ENCODE results near the gene POU4F2.
"Not testable (repeated sequence)": the region's sequence is repeated elsewhere in the genome, so short reads cannot be mapped to it uniquely, and the experiment has no call there.

The POU4F2 gene

GRCh38 chr4:146650034-146650433 lies 11.3 kb downstream of the POU4F2 start:
- TF ChIP-seq CTCF (IDR thresholded peaks at IDR 0.05; ENCODE audit: insufficient read depth, low read length, missing control alignments): no peak
- no peak overlapping the region for H3K4me3 ChIP-seq (ENCODE audit: low read depth, low read length)
- POLR2A ChIA-PET: no interaction called here
- no peak for DNase-seq (ENCODE audit: low read depth, low spot score)
- CTCF ChIA-PET: no interaction called here

GRCh38 chr4:146654687-146655520 lies 16.2 kb downstream of the POU4F2 start:
- CTCF ChIA-PET: no interaction called here
- POLR2A ChIA-PET: no interaction called here
- peak overlapping the region; percentile 48 for H3K4me3 ChIP-seq (ENCODE audit: low read depth, low read length)
- no peak for DNase-seq (ENCODE audit: low read depth, low spot score)
- no peak for TF ChIP-seq CTCF (IDR thresholded peaks at IDR 0.05; ENCODE audit: insufficient read depth, low read length, missing control alignments)

GRCh38 chr4:146655521-146655856 lies 16.8 kb downstream of the POU4F2 start:
- peak overlapping the region; percentile 48 for H3K4me3 ChIP-seq (ENCODE audit: low read depth, low read length)
- ChIA-PET POLR2A (no interaction called here), CTCF (no interaction called here)
- no peak for DNase-seq (ENCODE audit: low read depth, low spot score)
- no peak for TF ChIP-seq CTCF (IDR thresholded peaks at IDR 0.05; ENCODE audit: insufficient read depth, low read length, missing control alignments)

- ChIA-PET CTCF (no interaction called here), POLR2A (no interaction called here)
- no peak for TF ChIP-seq CTCF (IDR thresholded peaks at IDR 0.05; ENCODE audit: insufficient read depth, low read length, missing control alignments)
- H3K4me3 ChIP-seq (ENCODE audit: low read depth, low read length): no peak overlapping the region
- no peak for DNase-seq (ENCODE audit: low read depth, low spot score)
Observed at GRCh38 chr4:146661367-146661766, 22.7 kb downstream of the POU4F2 start.

GRCh38 chr4:146663968-146664311 lies 25.2 kb downstream of the POU4F2 start:
- DNase-seq (ENCODE audit: low read depth, low spot score); H3K4me3 ChIP-seq (ENCODE audit: low read depth, low read length); CTCF ChIA-PET; POLR2A ChIA-PET: not testable (repeated sequence)

GRCh38 chr4:146674829-146675570 lies 36.3 kb downstream of the POU4F2 start:
- TF ChIP-seq CTCF (IDR thresholded peaks at IDR 0.05; ENCODE audit: insufficient read depth, low read length, missing control alignments): no peak
- H3K4me3 ChIP-seq (ENCODE audit: low read depth, low read length): no peak overlapping the region
- POLR2A ChIA-PET: no interaction called here
- DNase-seq (ENCODE audit: low read depth, low spot score): no peak
- CTCF ChIA-PET: no interaction called here

Measured in AG04449 (cell line).